Measurements from ENCODE around the gene NID2.

NID2 gene

GRCh38 chr14:52076334-52076733 is 7.5 kb upstream of the NID2 start:
- DNase-seq (ENCODE audit: low spot score): no peak
- in situ Hi-C loops (cut with MboI; ENCODE audit: low pct_unique_long_range_greater_than_20kb, low sequenced_read_pairs, unreplicated experiment): no loop called here
- no peak for TF ChIP-seq CTCF (IDR thresholded peaks at IDR 0.05; ENCODE audit: extremely low read depth, insufficient read depth, missing control alignments)

GRCh38 chr14:52075371-52075770 is 6.5 kb upstream of the NID2 start:
- TF ChIP-seq CTCF (IDR thresholded peaks at IDR 0.05; ENCODE audit: extremely low read depth, insufficient read depth, missing control alignments): no peak
- in situ Hi-C loops (cut with MboI; ENCODE audit: low pct_unique_long_range_greater_than_20kb, low sequenced_read_pairs, unreplicated experiment): no loop called here

GRCh38 chr14:52073251-52073650 is 4.4 kb upstream of the NID2 start:
- in situ Hi-C loops (cut with MboI; ENCODE audit: low pct_unique_long_range_greater_than_20kb, low sequenced_read_pairs, unreplicated experiment): no loop called here
- no peak for TF ChIP-seq CTCF (IDR thresholded peaks at IDR 0.05; ENCODE audit: extremely low read depth, insufficient read depth, missing control alignments)
- DNase-seq (ENCODE audit: low spot score): no peak

More at GRCh38 chr14:52075371-52075770, 6.5 kb upstream of the NID2 start:
- no peak for DNase-seq (ENCODE audit: low spot score)

- in situ Hi-C loops (cut with MboI; ENCODE audit: low pct_unique_long_range_greater_than_20kb, low sequenced_read_pairs, unreplicated experiment): no loop called here
Measured at GRCh38 chr14:52072266-52072780, 3.5 kb upstream of the NID2 start.

GRCh38 chr14:52071675-52072074 is 2.8 kb upstream of the NID2 start:
- no peak for TF ChIP-seq CTCF (IDR thresholded peaks at IDR 0.05; ENCODE audit: extremely low read depth, insufficient read depth, missing control alignments)
- in situ Hi-C loops (cut with MboI; ENCODE audit: low pct_unique_long_range_greater_than_20kb, low sequenced_read_pairs, unreplicated experiment): no loop called here
- no peak for DNase-seq (ENCODE audit: low spot score)

More at GRCh38 chr14:52072266-52072780, 3.5 kb upstream of the NID2 start:
- no peak for TF ChIP-seq CTCF (IDR thresholded peaks at IDR 0.05; ENCODE audit: extremely low read depth, insufficient read depth, missing control alignments)
- DNase-seq (ENCODE audit: low spot score): no peak

GRCh38 chr14:52070051-52070431 is 1.2 kb upstream of the NID2 start:
- DNase-seq (ENCODE audit: low spot score): no peak
- in situ Hi-C loops (cut with MboI; ENCODE audit: low pct_unique_long_range_greater_than_20kb, low sequenced_read_pairs, unreplicated experiment): no loop called here
- no peak for TF ChIP-seq CTCF (IDR thresholded peaks at IDR 0.05; ENCODE audit: extremely low read depth, insufficient read depth, missing control alignments)
